GM12878 (cell line): ENCODE results near the gene MYMK. TPM values are rescaled to one million over a fixed set of nuclear protein-coding genes. Genes with fewer than 3 reads are reported as not detected.

Source experiments
- ATAC-seq: fragments of 200-7000 bp; cut with Tn5 transposase; 3 replicates; pipeline ENCODE4 v1.9.1; 2020; ENCODE audit warnings: mild to moderate bottlenecking, moderate library complexity
- BruUV-seq: library from RNA; stranded (reverse); fragments of 400-500 nt; replicated peaks from 2 replicates; lab custom pipeline; 2021; lab: Mats Ljungman, UMichigan
- CTCF ChIA-PET: fragments of 300-600 bp; sonication (Branson Sonifier 250); formaldehyde crosslinking; extraction: SDS; loops from one replicate; lab custom pipeline; 2021; ENCODE audit warnings: inconsistent platforms; lab: Yijun Ruan, JAX
- POLR2A ChIA-PET: fragments of 350-600 bp; formaldehyde crosslinking; extraction: SDS; loops from one replicate; lab custom pipeline; 2021; ENCODE audit warnings: inconsistent platforms; lab: Charles Lee
- RAD21 ChIA-PET: fragments of 300-600 bp; sonication (Branson Sonifier 250); formaldehyde crosslinking; loops from one replicate; lab custom pipeline; 2023; ENCODE audit warnings: antibody characterized with exemption; ENCODE audit not compliant: unreplicated experiment; lab: Charles Lee
- SMC1A ChIA-PET: fragments of 300-600 bp; sonication (Branson Sonifier 250); formaldehyde crosslinking; loops from one replicate; lab custom pipeline; 2023; ENCODE audit not compliant: unreplicated experiment, uncharacterized antibody; lab: Charles Lee
- DNase-seq: peaks from one replicate; pipeline ENCODE4 v3.0.0-alpha.2; 2011; ENCODE audit warnings: low read depth, low spot score
- FAIRE-seq: peaks from 3 replicates; lab custom pipeline; 2011; peaks lifted over from hg19 to GRCh38; lab: Jason Lieb, UNC
- H2AFZ ChIP-seq: 2 replicates; pipeline ENCODE4 v1.6.0; 2011; ENCODE audit warnings: low read depth, low read length, control low read depth; ENCODE audit not compliant: control insufficient read depth
- H3K27ac ChIP-seq: 2 replicates; pipeline ENCODE4 v1.5.1; 2011; ENCODE audit warnings: control low read depth; ENCODE audit not compliant: control insufficient read depth, insufficient read depth
- H3K27me3 ChIP-seq, 2 experiments: replicated peaks in 1 of 2; 2 replicates each; pipeline versions ENCODE4 v1.6.0 to v1.6.1; 2011; ENCODE audit warnings: low read length in 1 of 2; ENCODE audit not compliant: control insufficient read depth in 2 of 2, insufficient read depth in 2 of 2
- H3K36me3 ChIP-seq, 2 experiments: 2 replicates each; pipeline ENCODE4 v1.5.1; 2011; ENCODE audit warnings: low read length in 1 of 2; ENCODE audit not compliant: control insufficient read depth in 2 of 2, insufficient read depth in 2 of 2
- H3K4me1 ChIP-seq: 2 replicates; pipeline ENCODE4 v1.6.1; 2011; ENCODE audit warnings: mild to moderate bottlenecking, low read length, moderate library complexity, mixed read lengths; ENCODE audit not compliant: control insufficient read depth, insufficient read depth
- H3K4me2 ChIP-seq: 2 replicates; pipeline ENCODE4 v1.6.0; 2011; ENCODE audit warnings: control low read depth; ENCODE audit not compliant: control insufficient read depth, insufficient read depth
- H3K4me3 ChIP-seq: fragments of 200-600 bp; sonication (generic); 2 replicates; pipeline ENCODE4 v1.5.1; 2016
- H3K79me2 ChIP-seq: 2 replicates; pipeline ENCODE4 v1.6.0; 2011; ENCODE audit warnings: low read length; ENCODE audit not compliant: control insufficient read depth, insufficient read depth
- H3K9ac ChIP-seq: 2 replicates; pipeline ENCODE4 v1.8.0; 2011; ENCODE audit warnings: low read length, control low read depth, mixed read lengths; ENCODE audit not compliant: control insufficient read depth, insufficient read depth
- H3K9me3 ChIP-seq: replicated peaks from 3 replicates; pipeline ENCODE4 v1.5.1; 2011; ENCODE audit warnings: mild to moderate bottlenecking, low read length; ENCODE audit not compliant: control insufficient read depth, insufficient read depth
- H4K20me1 ChIP-seq: 2 replicates; pipeline ENCODE4 v1.6.0; 2011; ENCODE audit not compliant: control insufficient read depth, insufficient read depth
- ATF7 ChIP-seq: fragments of 450-650 bp; IDR thresholded peaks from 2 replicates; pipeline ENCODE4 v1.6.1; 2016; ENCODE audit warnings: low read depth, mild to moderate bottlenecking
- BACH1 ChIP-seq: fragments of 450-650 bp; IDR thresholded peaks from 2 replicates; pipeline ENCODE4 v1.6.1; 2017; ENCODE audit warnings: mild to moderate bottlenecking, borderline replicate concordance
- BCL11A ChIP-seq: IDR thresholded peaks from 2 replicates; pipeline ENCODE4 v1.6.1; 2011; ENCODE audit warnings: low read depth, low read length
- CHD4 ChIP-seq: fragments of 200-600 bp; sonication (generic); IDR thresholded peaks from 2 replicates; pipeline ENCODE4 v1.6.1; 2016; ENCODE audit warnings: mild to moderate bottlenecking
- CREB1 ChIP-seq: IDR thresholded peaks from 2 replicates; pipeline ENCODE4 v1.6.1; 2012; ENCODE audit warnings: low read depth, mild to moderate bottlenecking, inconsistent platforms
- GATAD2B ChIP-seq: fragments of 450-650 bp; conservative IDR thresholded peaks from 2 replicates; pipeline ENCODE4 v1.6.1; 2017; ENCODE audit warnings: low read depth, mild to moderate bottlenecking, moderate library complexity
- HDAC2 ChIP-seq: fragments of 200-600 bp; sonication (generic); IDR thresholded peaks from 2 replicates; pipeline ENCODE4 v1.6.1; 2017
- HDAC6 ChIP-seq: fragments of 200-600 bp; sonication (generic); IDR thresholded peaks from one replicate; pipeline ENCODE4 v1.8.0; 2017; ENCODE audit warnings: antibody characterized with exemption; ENCODE audit not compliant: unreplicated experiment
- KAT2A ChIP-seq: conservative IDR thresholded peaks from 2 replicates; pipeline ENCODE4 v1.6.1; 2011; ENCODE audit warnings: low read depth, low read length; ENCODE audit not compliant: control insufficient read depth
- MEF2A ChIP-seq: IDR thresholded peaks from 2 replicates; pipeline ENCODE4 v1.6.1; 2011; ENCODE audit warnings: low read depth, mild to moderate bottlenecking, low read length, moderate library complexity; ENCODE audit not compliant: insufficient read depth
- MTA2 ChIP-seq: fragments of 450-650 bp; IDR thresholded peaks from 2 replicates; pipeline ENCODE4 v1.6.1; 2016; ENCODE audit warnings: low read depth, mild to moderate bottlenecking, moderate library complexity
- MYC ChIP-seq: IDR thresholded peaks from 2 replicates; pipeline ENCODE4 v1.6.1; 2011; ENCODE audit warnings: mild to moderate bottlenecking, low read length, moderate library complexity, inconsistent platforms; ENCODE audit not compliant: insufficient read depth, insufficient replicate concordance, insufficient read length, severe bottlenecking
- NFYA ChIP-seq: IDR thresholded peaks from 2 replicates; pipeline ENCODE4 v1.6.1; 2011; ENCODE audit warnings: low read depth, mild to moderate bottlenecking, low read length, improper control_type of control experiment, borderline replicate concordance
- NRF1 ChIP-seq: conservative IDR thresholded peaks from 2 replicates; pipeline ENCODE4 v1.6.1; 2011; ENCODE audit warnings: mild to moderate bottlenecking, low read depth, low read length, improper control_type of control experiment
- RAD51 ChIP-seq: fragments of 450-650 bp; IDR thresholded peaks from 2 replicates; pipeline ENCODE4 v1.6.1; 2016; ENCODE audit warnings: moderate library complexity, mild to moderate bottlenecking, inconsistent platforms
- TARDBP ChIP-seq: IDR thresholded peaks from 2 replicates; pipeline ENCODE4 v1.6.1; 2016; ENCODE audit warnings: borderline replicate concordance
- TCF7 ChIP-seq: IDR thresholded peaks from 2 replicates; pipeline ENCODE4 v1.6.1; 2014; ENCODE audit warnings: antibody characterized with exemption, borderline replicate concordance
- USF1 ChIP-seq: IDR thresholded peaks from 2 replicates; pipeline ENCODE4 v1.6.1; 2011; ENCODE audit warnings: borderline replicate concordance, low read depth, mild to moderate bottlenecking, moderate library complexity, mixed read lengths, low read length; ENCODE audit not compliant: insufficient read depth; ENCODE audit errors: extremely low read length
- WGBS: methylation state at CpG from one replicate; pipeline ENCODE4 v1.1.6; 2016; ENCODE audit warnings: low lambda C conversion rate; ENCODE audit not compliant: insufficient replicate concordance, insufficient coverage; ENCODE audit errors: missing lambda C conversion rate; 5-methylcytosine and 5-hydroxymethylcytosine counted together
- in situ Hi-C: fragments of 300-500 bp; cut with MboI; formaldehyde crosslinking; loops from 9 replicates; pipeline ENCODE4 v1.14.3; 2018; ENCODE audit warnings: mixed read lengths
- intact Hi-C: fragments of 100-400 bp; cut with micrococcal nuclease; formaldehyde crosslinking; loops from one replicate; pipeline ENCODE4 v1.14.2; 2022; ENCODE audit not compliant: unreplicated experiment
- polyA plus RNA-seq, 11 experiments: library from polyadenylated mRNA; depleted of rRNA in 4 of 11; unstranded in 6 of 11; stranded (reverse) in 5 of 11; fragments of >200 nt; fragmentation: Nextera tagmentation in 4 of 11; fragmentation: Illumina TruSeq in 1 of 11; extraction: Ambion mirVana in 4 of 11; extraction: Trizol in 1 of 11; gene quantifications; 1 replicate in 1 of 11; 2 replicates in 10 of 11; pipeline versions ENCODE4 v1.2.1 to v1.2.3, GENCODE V29; 2011 to 2016; ENCODE audit warnings: inconsistent platforms in 2 of 11, missing spikeins in 2 of 11, low read depth in 1 of 11
- total RNA-seq, 4 experiments: library from RNA; depleted of rRNA in 3 of 4; stranded (reverse); fragments of >200 nt in 3 of 4; fragmentation: Illumina TruSeq in 1 of 4; extraction: Trizol in 1 of 4; gene quantifications; 2 replicates each; pipeline versions ENCODE4 v1.2.1 to v1.2.3, GENCODE V29; 2013 to 2021

Gene MYMK
- total and polyA plus RNA-seq, 10 of the 15 experiments (the other 5 are each of a cell fraction or from before 2014, with no cell fraction given): not detected

DNA sequence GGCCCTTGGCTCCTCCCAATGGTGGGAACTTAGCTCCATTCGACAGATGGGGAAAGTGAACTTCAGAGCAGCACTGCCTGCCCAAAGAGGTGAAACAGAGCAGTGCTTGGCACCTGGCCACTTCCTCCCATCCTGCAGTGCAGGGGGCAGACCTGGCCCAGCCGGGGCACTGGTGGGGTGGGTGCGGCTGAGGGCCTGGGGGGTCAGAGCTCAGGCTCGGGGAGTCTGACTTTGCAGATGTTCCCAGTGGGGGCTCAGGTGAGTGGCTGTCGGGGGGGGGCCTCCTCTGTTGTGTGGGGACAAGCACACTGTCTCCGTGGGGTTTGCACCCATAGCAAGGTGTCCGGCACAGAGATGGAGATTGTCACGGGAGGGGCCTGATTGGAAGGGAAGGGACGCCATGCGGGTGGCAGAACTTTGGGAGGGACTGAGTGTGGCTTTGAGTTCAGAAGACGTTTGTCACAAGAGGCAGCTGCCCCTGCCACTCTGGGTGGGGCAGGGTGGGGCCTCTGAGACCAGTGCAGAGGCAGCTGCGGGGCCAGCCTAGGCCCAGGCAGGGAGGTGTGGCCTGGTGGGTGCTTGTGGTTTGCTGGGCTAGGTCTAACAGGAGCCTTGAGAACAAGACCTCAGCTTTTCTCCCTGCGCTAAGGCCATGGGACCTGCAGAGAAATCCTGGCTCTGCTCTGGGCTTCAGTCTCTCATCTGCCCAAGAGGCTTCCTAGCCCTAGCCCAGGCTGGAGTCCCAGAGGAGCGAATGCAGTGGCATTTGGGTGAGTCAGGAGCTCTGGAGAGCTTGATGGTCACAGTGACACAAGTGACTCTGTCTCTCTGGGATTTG lies 2.5 kb downstream of the MYMK start:
- no TSS peak for BruUV-seq
- no peak overlapping the region for H3K27ac ChIP-seq
- ChIA-PET SMC1A (no interaction called here), CTCF (interaction anchor here (1.2 kb wide), 1 partner anchor 205 kb away, joined by 3 read pairs; no protein-coding TSS in a partner anchor), POLR2A (no interaction called here), RAD21 (no interaction called here)
- no peak overlapping the region for H2AFZ ChIP-seq
- H3K9ac ChIP-seq: no peak overlapping the region
- no peak overlapping the region for H3K4me2 ChIP-seq
- H3K4me1 ChIP-seq: no peaks in the 10 kb centered on the region
- FAIRE-seq (no peak), ATAC-seq (no peak), DNase-seq (no peak)
- 45% methylated on average over 13 of the region's 14 CpGs for WGBS
- in situ Hi-C loops: no loop called here
- H4K20me1 ChIP-seq: no peaks in the 10 kb centered on the region
- H3K36me3 ChIP-seq: no peaks in the 10 kb centered on the region
- peaks cover 0 to 4% of the 10 kb centered on the region in 2 experiments; a peak in 3 of 4 replicates for H3K27me3 ChIP-seq
- no peak overlapping the region for H3K4me3 ChIP-seq
- H3K9me3 ChIP-seq: no peaks in the 10 kb centered on the region
- TF ChIP-seq BCL11A (no peak), NRF1 (no peak), NFYA (no peak), RAD51 (no peak), BACH1 (no peak), KAT2A (no peak), MTA2 (no peak), ATF7 (no peak), MYC (no peak), GATAD2B (no peak), HDAC6 (no peak), CREB1 (no peak), HDAC2 (no peak), CHD4 (no peak), USF1 (no peak), TARDBP (no peak), TCF7 (no peak), MEF2A (no peak)
- H3K79me2 ChIP-seq: no peaks in the 10 kb centered on the region
- intact Hi-C loops: no loop called here
